GM18861 (cell line): ENCODE results near the gene TMEM184A.
"Not testable (repeated sequence)": the region's sequence is repeated elsewhere in the genome, so short reads cannot be mapped to it uniquely, and the experiment has no call there.

Source experiments
- ATAC-seq: cut with Tn5 transposase; IDR thresholded peaks from one replicate; pipeline ENCODE4 v1.9.1; 2021; ENCODE audit not compliant: unreplicated experiment

TMEM184A gene

DNA sequence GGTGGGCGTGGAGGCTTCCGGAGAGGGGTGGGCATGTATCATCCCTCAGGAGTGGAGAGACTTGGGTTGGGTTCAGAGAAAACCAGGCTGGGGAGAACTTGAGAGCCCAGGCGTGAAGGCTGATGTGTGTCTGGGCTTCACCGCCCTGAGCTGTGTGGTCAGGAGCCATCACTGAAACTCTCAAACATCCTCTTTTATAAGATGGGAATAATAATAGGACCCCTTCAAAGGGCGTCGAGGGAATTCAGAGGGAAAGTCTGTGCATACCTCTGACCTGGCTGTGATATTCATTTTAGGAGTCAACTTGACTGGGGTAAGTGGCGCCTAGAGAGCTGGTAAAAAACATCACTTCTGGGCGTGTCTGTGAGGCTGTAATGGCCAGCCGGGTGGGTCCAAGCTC, 34.9 kb upstream of the TMEM184A start:
- ATAC-seq, result no peak

DNA sequence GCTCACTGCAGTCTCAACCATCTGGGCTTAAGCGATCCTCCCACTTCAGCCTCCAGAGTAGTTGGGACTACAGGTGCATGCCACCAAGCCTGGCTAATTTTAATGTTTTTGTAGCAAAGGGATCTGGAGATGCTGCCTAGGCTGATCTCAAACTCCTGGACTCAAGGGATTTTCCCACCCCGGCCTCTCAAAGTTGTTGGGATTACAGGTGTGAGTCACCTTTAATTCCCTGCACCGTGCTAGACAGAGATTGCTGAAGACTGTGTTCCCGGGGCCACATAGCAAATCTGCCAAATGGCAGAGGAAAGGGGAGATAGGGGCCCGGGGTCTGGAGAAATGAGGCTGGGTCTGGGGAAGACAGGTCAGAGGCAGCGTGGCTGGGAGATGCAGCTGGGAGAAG, 34.5 kb upstream of the TMEM184A start:
- no peak for ATAC-seq

DNA sequence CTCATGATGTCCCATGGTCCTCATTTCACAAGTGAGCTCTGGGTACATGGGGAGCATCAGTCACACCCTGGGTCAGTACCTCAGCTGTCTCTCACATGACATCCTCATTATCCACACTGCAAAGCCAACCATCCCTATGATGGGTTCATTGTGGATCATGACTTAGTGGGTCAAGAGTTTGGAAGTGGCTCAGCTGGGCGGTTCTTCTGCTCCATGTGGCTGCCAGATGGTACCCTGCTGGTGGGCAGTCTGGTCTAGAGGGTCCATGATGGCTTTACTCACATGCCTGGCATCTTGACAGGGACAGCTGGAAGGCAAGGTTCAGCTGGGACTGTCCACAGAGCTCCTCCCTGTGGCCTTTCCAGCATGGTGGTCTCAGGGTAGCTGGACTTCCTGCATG, 33.0 kb upstream of the TMEM184A start:
- no peak for ATAC-seq

DNA sequence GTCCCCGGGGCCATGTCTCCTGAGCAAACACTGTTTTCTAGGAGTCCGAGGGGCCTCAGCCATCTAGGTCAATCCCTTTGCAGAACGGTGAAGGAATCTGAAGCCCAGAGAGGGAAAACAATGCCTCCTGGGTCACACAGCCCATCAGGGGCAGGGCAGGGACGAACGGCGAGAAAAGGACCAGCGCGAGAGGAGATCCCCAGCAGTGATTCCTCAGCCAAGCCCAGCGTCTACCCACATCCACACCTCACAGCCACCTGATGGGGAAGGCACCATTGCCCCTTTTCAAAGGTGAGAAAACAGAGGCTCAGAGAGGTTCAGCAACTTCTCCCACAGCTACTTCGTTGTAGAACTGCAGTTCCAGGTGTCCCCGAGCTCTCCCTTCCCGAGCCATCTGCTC, 31.7 kb upstream of the TMEM184A start:
- ATAC-seq, result no peak

DNA sequence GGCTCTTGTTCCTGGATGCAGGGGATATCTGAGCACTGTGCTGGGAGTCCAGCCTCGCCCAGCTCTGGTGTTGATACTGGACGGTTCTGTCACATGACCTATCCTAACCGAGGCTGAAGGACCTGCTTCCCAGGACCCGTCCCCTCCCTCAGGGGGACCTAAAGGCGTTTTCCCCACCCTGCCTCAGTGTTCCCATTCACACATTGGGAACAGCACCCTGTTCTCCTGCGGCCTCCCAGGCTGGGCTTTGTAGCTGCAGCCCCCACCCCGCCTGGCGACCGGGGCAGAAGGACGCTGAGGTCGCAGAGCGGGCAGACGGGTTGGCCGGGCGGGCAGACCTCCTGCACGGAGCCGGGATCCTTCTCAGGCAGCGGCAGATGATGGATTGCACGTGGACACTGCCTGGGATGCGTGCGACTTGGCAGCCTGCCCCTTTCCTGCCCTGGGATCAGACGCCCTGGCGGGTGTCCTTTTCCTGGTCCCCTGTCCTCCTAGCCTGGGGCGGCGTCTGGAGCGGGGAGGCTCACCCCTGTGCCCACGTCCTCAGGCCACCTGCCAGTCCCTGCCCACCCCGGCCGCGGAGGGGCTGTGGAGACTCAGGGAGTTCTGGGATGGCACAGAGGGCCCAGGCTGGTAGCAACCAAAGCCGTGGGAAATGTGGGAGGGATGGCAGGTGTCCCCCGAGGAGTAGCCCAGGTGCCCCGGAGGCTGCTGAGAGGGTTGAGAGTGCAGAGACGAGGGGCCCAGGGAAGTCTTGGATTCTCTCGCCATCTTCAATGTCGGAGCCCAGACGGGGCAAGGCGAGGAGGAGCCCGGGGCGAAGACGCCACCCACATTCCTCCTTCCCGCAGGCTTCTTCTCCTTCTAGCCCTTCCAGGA, 31.1 kb upstream of the TMEM184A start:
- ATAC-seq, result no peak

DNA sequence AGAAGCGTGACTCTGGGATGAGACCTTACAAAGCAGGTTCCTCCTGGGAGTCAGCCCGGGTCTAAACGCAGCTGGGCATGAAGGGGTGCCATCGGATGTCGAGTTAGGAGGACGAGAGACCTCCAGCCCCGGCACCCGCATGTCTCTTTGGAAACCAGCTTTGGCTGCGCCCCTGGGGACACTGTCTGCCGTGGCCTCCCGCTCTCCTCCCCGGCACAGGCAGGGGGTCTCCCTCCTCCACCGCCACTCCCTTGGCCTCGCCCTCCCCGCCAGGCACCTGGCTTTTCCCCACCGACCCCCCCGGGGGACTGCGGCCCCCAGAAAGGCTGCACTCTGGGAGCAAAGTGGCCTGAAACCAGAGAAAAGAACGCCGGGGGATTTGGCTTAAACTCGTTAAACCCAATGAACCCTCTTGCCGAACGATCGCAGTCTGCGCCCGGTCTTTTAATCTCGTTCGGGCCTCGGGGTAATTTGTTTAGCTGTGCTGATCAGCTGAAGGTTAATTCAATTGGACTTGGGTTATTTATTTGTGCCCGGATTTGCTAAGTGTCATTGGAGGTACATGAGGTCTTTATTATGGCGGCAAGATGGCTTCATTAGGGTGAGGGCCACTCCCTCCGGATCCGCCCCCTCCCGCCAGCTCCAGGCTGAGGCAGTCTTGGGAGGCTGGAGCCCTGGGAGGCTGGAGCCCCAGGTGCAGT, 30.3 kb upstream of the TMEM184A start:
- ATAC-seq, result no peak

DNA sequence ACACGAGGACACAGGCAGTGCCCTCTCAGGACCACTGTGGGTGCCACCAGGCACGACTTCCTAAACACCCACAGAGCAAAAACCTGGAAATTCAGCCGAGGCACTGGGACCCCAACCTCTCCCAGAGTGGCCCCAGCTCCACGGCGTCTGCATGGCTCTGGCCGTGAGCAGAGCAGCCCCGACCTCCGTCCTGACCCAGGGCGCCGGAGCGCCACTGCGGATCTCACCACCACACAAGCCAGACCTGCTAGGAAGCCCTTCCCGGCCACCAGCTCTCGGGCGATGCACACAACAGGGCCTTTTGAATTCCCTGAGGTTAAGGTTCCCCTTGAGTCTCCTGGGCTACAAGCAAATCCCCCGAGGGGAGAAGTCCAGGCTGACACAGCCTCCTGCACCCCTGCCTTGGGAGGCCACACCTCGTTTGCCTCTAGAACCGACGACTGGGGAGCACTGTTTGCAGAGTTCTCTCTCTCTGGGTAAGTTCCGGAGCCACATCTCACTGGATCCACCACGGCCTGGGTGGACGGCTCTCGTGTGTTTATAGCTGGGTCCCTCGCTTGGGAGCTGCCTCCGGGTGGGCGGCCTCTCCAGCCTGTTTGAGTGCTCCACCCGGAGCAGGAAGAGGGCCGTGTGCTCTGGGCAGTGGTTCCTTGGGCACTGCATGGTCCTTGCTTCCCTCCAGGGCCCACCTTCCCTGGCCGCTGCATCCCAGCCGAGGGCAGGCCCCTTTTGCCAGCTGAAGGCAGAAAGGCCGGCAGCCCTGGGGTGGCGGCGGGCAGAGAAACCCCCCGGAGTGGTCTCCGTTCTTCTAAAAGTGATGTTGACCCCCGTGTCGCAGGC, 29.4 kb upstream of the TMEM184A start:
- no peak for ATAC-seq

DNA sequence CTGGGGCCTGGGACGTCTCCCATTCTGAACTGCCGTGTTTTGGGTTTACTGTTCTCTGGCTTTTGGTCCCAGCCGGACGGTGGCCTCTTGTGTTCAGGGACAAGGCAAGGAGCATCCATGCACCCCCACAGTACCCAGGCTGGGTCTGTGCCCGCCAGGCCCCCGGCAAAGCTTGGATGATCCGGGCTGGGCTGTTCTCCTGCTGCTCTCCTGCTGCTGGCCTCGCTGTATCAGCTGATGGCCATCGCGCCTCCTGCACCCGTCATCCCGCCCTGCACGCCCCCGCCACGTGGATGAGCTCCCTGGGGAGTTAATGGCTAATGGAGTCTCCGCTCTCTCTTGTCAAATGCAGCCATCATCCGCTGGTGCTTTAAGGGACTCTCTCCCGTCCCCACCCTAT, 28.7 kb upstream of the TMEM184A start:
- ATAC-seq, result no peak

DNA sequence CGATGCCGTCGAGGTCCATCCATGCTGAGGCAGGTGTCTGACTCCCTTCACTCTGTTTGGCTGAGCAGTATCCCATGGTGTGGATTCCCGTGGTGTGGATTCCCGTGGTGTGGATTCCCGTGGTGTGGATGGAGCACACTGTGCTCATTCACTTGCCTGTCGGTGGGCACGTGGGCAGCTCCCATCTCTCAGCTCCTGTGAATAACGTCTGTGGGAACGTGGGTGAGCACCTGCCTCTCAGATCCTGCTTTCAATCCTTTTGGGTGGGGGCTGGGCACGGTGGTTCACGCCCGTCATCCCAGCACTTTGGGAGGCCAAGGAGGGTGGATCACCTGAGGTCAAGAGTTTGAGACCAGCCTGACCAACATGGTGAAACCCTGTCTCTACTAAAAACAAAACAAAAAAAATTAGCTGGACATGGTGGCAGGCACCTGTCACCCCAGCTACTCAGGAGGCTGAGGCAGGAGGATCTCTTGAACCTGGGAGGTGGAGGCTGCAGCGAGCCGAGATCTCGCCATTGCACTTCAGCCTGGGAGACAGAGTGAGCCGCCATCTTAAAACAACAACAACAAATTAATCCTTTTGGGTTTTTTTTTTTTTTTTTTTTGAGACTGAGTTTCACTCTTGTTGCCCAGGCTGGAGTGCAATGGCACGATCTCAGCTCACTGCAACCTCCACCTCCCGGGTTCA, 27.4 kb upstream of the TMEM184A start:
- ATAC-seq, result not testable (repeated sequence)

DNA sequence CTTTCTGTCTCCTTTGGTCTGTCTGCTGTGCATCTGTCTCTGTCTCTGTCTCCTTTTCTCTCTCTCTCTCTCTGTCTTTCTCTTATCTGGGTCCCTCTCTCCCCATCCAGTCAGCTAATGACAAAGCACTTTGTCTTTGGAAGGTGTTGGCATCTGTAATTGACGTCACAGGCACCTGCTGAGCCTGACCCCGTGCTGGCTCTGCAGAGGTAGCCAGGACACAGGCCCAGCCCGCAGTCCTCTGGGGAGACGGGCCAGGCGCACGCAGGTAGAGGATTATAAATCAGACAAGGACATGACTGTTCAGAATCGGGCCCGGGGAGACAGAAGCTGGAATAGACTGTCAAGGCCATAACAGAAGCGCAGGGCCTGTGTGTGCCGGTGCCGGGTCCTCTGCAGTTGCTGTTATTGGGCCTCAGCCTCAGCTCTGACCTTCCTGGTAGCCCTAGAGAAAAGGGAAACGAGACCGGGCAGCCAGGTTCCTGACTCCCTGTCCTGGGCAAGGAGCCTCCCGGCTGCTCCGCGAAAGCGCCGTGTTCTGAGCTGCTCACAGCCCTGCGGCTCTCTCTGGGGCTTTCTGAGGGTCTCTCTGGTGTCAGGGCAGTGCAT, 24.5 kb upstream of the TMEM184A start:
- ATAC-seq, result no peak

DNA sequence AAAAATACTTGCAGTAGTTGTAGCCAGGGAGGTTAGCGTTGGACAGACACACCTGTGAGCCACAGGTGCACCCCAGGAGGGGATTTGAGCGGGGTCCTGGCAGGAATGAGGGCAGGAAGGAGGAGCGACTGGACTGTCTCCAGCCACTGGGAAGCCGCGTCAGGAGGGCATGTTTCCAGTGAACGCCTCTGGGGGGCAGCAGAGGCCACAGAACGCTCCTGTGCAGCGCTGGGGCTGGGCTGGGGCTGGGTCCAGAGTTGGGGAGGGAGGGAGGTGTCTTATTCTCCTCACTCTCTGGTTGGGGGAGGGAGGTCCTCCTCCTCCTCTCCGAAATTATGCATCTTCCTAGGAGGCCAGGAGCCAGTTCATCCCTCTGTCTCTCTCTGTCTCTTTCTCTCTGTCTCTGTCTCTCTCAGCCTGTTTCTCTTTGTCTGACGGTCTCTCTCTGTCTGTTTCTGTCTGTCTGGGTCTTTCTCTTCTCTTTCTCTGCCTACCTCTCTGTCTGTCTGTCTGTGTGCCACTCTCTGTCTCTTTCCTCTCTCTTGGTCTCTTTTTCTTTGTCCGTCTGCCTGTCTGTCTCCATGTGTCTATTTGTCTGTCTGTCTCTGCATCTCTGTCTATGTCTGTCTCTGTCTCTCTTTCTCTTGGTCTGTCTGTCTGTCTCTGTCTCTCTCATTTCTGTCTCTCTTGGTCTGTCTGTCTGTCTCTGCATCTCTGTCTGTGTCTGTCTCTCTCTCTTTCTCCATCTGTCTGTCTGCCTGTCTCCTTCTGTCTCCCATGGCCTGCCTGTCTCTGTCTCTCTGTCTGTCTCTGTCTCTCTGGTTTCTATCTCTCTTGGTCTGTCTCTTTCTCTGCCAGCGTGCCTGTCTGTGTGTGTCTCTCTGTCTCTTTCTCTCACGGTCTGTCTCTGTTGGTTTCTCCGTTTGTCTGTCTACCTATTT, 23.7 kb upstream of the TMEM184A start:
- ATAC-seq, result no peak

DNA sequence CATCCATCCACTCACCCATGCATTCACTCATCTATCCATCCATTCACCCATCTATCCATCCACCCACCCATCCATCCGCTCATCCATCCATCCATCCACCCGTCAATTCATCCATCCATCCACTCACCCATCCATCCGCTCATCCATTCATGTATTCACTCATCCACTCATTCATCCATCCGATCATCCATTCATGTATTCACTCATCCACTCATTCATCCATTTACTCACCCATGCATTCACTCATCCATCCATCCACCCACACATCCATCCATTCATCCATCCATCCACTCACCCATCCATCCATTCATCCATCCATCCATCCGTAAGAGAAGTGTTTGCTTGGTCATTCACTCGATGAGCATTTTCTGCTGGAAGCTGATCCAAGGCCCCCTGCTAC, 22.5 kb upstream of the TMEM184A start:
- no peak for ATAC-seq

DNA sequence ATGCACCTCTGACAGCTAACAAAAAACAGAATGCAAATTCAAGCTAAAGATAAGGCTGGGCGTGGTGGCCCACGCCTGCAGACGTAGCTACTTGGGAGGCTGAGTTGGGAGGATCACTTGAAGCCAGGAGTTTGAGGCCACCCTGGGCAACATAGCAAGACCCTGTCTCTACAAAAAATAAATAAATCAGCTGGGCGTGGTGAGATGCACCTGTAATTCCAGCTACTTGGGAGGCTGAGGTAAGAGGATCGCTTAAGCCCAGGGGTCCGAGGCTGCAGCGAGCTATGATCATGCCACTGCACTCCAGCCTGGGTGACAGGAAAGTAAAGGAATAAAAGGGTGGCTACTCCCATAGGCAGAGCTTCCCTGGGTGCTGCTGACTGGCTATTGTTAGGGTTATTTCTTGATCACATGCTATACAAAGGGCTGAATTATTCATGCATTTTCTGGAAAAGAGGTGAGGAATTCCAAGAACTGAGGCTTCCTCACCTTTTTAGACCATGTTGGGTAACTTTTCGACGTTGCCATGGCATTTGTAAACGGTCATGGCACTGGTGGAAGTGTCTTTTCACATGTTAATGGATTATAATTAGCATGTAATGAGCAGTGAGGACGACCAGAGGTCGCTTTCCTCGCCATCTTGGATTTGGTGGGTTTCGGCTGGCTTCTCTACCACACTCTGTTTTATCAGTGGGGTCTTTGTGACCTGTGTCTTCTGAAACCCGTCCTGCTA, 20.7 kb upstream of the TMEM184A start:
- no peak for ATAC-seq

DNA sequence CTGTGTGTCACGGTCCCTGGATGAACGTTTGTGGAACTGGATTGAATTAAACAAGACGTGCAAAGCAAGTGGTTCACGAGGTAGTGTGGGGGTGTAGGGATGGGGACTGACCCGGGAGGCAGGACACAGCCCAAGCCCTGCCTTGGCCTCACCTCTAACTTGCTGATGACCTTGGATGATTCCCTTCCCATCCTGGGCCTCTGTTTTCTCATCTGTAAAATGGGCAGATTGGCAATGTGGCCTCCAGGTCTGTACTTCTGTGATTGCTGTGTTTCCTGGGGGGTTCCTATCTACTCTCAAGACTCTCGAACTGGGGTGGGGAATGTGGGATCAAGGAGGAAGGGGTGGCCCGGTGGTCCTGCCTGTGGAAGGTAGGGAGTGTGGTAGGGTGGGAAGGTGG, 19.8 kb upstream of the TMEM184A start:
- no peak for ATAC-seq

DNA sequence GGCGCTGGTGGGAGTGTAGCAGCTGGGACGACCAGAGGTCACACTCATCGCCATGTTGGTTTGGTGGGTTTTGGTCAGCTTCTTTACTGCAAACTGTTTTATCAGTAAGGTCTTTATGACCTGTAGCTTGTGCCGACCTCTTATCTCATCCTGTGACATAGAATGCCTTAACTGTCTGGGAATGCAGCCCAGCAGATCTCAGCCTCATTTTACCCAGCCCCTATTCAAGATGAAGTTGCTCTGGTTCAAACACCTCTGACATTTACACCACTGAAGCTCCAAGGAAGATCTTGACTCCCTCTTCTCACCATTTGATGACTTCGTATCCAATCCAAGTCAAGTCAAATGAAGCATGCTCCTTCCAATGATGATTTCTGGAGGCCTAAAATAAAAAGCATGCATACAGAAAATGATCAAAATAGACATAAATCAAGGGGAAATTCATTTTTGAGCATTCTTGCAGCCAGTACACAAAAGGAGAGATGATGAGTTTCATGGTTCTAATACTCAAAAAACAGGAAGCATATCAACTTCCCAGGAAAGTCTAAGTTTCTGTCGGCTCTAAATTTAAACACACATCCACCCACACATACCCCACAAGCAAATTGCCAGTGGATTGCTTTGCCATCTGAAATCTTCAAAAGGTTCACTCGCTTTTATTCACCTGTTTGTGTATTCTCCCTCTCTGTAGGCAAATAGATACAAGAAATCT, 16.3 kb upstream of the TMEM184A start:
- no peak for ATAC-seq

DNA sequence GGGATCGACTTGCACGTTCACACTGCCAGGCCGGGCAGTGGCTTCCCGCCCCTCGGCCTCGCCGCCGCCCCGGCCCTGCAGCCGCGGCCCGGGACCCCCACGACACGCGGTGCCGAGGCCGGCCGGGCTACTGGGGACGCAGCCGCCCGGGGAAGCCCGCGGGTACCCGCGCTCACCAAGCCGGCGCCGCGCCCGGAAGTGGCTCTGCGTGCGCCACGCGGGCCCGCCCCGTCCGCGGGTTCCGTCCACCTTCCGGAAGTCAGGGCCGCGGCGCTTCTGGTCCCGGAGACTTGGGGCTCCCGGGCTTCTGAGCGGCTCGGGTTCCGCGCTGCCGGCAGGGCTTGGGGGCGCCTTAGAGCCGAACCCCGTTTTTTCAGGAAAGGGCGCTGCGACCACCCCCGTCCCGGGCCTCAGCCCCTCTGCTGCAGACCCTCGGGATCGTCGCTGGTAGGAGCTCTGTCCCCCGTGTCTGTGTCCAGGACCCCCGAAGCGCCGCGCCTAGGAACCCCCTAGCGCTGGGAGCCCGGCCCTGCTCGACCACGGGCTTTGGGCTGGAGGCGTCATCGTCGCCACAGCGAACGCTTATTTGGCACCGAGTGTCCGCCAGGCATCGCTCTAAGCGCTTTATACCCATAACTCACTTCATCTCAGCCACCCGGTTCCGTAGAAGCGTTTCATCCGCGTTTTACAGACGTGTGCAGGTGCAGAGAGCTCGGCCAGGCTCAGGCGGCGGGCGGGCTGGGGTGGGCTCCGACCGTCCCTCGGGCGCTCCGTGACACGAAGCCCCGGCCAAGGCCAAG, 14.0 kb upstream of the TMEM184A start, which contains the start of gene PSMG3:
Gene PSMG3, minus strand, starts transcription at position 200 of the 800 bp plus-strand sequence. CDS start 693 bp downstream, outside the sequence.
- ATAC-seq, result peak; percentile 80

DNA sequence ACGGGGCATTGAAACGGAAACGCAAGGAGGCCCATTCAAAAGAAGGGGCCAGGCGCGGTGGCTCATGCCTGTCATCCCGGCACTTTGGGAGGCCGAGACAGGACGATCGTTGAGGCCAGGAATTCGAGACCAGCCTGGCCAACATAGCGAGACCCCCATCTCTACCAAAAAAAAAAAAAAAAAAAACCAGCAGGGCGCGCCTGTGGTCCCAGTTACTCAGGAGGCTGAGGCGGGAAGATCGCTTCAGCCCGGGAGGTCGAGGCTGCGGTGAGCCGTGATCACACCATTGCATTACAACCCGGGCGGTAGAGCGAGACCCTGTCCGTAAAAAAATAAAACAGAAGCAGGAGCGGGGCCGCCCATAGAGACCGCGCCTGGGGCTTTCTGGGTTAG, 13.4 kb upstream of the TMEM184A start:
- ATAC-seq, result no peak
